ENCODE measurements around the gene ITGA3.
A peak's percentile ranks its signal among the peaks of the same experiment; 100 is the strongest.
"Not testable (repeated sequence)": the region's sequence is repeated elsewhere in the genome, so short reads cannot be mapped to it uniquely, and the experiment has no call there.

The ITGA3 gene

GRCh38 chr17:50061713-50062045 lies 5.8 kb downstream of the ITGA3 start:
- H3K4me3 ChIP-seq (ENCODE audit: extremely low read depth, insufficient read depth, low read length, poor library complexity, severe bottlenecking); H3K27ac ChIP-seq (ENCODE audit: low read depth, low read length, severe bottlenecking); H3K9me3 ChIP-seq (ENCODE audit: control insufficient read depth, low read length): not testable (repeated sequence)
- peaks cover 90% of the 10 kb centered on the region for H3K4me1 ChIP-seq (ENCODE audit: control insufficient read depth, insufficient read depth, low read length, poor library complexity, severe bottlenecking)
- H3K36me3 ChIP-seq (ENCODE audit: control insufficient read depth, insufficient read depth, low read length): peaks cover 18% of the 10 kb centered on the region
- 93 to 98% methylated on average over 7 to 10 of the region's 10 CpGs for WGBS, 2 experiments (ENCODE audit: insufficient coverage in 2 of 2)

- WGBS, 2 experiments (ENCODE audit: insufficient coverage in 2 of 2): 80 to 95% methylated on average over 6 to 8 of the region's 10 CpGs
- peaks cover 87% of the 10 kb centered on the region for H3K4me1 ChIP-seq (ENCODE audit: control insufficient read depth, insufficient read depth, low read length, poor library complexity, severe bottlenecking)
- peaks cover 22% of the 10 kb centered on the region for H3K36me3 ChIP-seq (ENCODE audit: control insufficient read depth, insufficient read depth, low read length)
- no peak overlapping the region for H3K4me3 ChIP-seq (ENCODE audit: extremely low read depth, insufficient read depth, low read length, poor library complexity, severe bottlenecking)
- no peak overlapping the region for H3K27ac ChIP-seq (ENCODE audit: low read depth, low read length, severe bottlenecking)
- no peaks in the 10 kb centered on the region for H3K9me3 ChIP-seq (ENCODE audit: control insufficient read depth, low read length)
Measured at GRCh38 chr17:50062293-50063243, 6.7 kb downstream of the ITGA3 start.

- H3K9me3 ChIP-seq (ENCODE audit: control insufficient read depth, low read length): no peaks in the 10 kb centered on the region
- peak overlapping the region; percentile 89 for H3K27ac ChIP-seq (ENCODE audit: low read depth, low read length, severe bottlenecking)
- H3K36me3 ChIP-seq (ENCODE audit: control insufficient read depth, insufficient read depth, low read length): peaks cover 31% of the 10 kb centered on the region
- H3K4me3 ChIP-seq (ENCODE audit: extremely low read depth, insufficient read depth, low read length, poor library complexity, severe bottlenecking): no peak overlapping the region
- WGBS, 2 experiments (ENCODE audit: insufficient coverage in 2 of 2): 93 to 96% methylated on average over 7 of the region's 8 CpGs
- H3K4me1 ChIP-seq (ENCODE audit: control insufficient read depth, insufficient read depth, low read length, poor library complexity, severe bottlenecking): peaks cover 76% of the 10 kb centered on the region
Measured at GRCh38 chr17:50063561-50064252, 7.8 kb downstream of the ITGA3 start.

- Histone ChIP-seq H3K4me1 (ENCODE audit: control insufficient read depth, insufficient read depth, low read length, poor library complexity, severe bottlenecking) (peaks cover 69% of the 10 kb centered on the region), H3K36me3 (ENCODE audit: control insufficient read depth, insufficient read depth, low read length) (peaks cover 31% of the 10 kb centered on the region), H3K9me3 (ENCODE audit: control insufficient read depth, low read length) (no peaks in the 10 kb centered on the region), H3K4me3 (ENCODE audit: extremely low read depth, insufficient read depth, low read length, poor library complexity, severe bottlenecking) (no peak overlapping the region), H3K27ac (ENCODE audit: low read depth, low read length, severe bottlenecking) (peak overlapping the region; percentile 89)
- 62 to 74% methylated on average over 8 to 10 of the region's 20 CpGs for WGBS, 2 experiments (ENCODE audit: insufficient coverage in 2 of 2)
Measured at GRCh38 chr17:50064253-50065001, 8.5 kb downstream of the ITGA3 start.

- Histone ChIP-seq H3K4me1 (ENCODE audit: control insufficient read depth, insufficient read depth, low read length, poor library complexity, severe bottlenecking) (peaks cover 62% of the 10 kb centered on the region), H3K36me3 (ENCODE audit: control insufficient read depth, insufficient read depth, low read length) (peaks cover 38% of the 10 kb centered on the region), H3K4me3 (ENCODE audit: extremely low read depth, insufficient read depth, low read length, poor library complexity, severe bottlenecking) (no peak overlapping the region), H3K27ac (ENCODE audit: low read depth, low read length, severe bottlenecking) (peak overlapping the region; percentile 89), H3K9me3 (ENCODE audit: control insufficient read depth, low read length) (no peaks in the 10 kb centered on the region)
- 86 to 88% methylated on average over 2 of the region's 3 CpGs for WGBS, 2 experiments (ENCODE audit: insufficient coverage in 2 of 2)
Measured at GRCh38 chr17:50065056-50065455, 9.1 kb downstream of the ITGA3 start.

- no peak overlapping the region for H3K4me3 ChIP-seq (ENCODE audit: extremely low read depth, insufficient read depth, low read length, poor library complexity, severe bottlenecking)
- peaks cover 46% of the 10 kb centered on the region for H3K36me3 ChIP-seq (ENCODE audit: control insufficient read depth, insufficient read depth, low read length)
- no peaks in the 10 kb centered on the region for H3K9me3 ChIP-seq (ENCODE audit: control insufficient read depth, low read length)
- 95 to 100% methylated on average over 2 of the region's 2 CpGs for WGBS, 2 experiments (ENCODE audit: insufficient coverage in 2 of 2)
- H3K4me1 ChIP-seq (ENCODE audit: control insufficient read depth, insufficient read depth, low read length, poor library complexity, severe bottlenecking): peaks cover 46% of the 10 kb centered on the region
- no peak overlapping the region for H3K27ac ChIP-seq (ENCODE audit: low read depth, low read length, severe bottlenecking)
Measured at GRCh38 chr17:50066995-50067394, 11.1 kb downstream of the ITGA3 start.

- Histone ChIP-seq H3K27ac (ENCODE audit: low read depth, low read length, severe bottlenecking) (no peak overlapping the region), H3K4me3 (ENCODE audit: extremely low read depth, insufficient read depth, low read length, poor library complexity, severe bottlenecking) (no peak overlapping the region), H3K36me3 (ENCODE audit: control insufficient read depth, insufficient read depth, low read length) (peaks cover 51% of the 10 kb centered on the region), H3K4me1 (ENCODE audit: control insufficient read depth, insufficient read depth, low read length, poor library complexity, severe bottlenecking) (peaks cover 36% of the 10 kb centered on the region), H3K9me3 (ENCODE audit: control insufficient read depth, low read length) (no peaks in the 10 kb centered on the region)
- WGBS, 2 experiments (ENCODE audit: insufficient coverage in 2 of 2): 94 to 98% methylated on average over 12 to 13 of the region's 13 CpGs
Measured at GRCh38 chr17:50067996-50068395, 12.1 kb downstream of the ITGA3 start.

GRCh38 chr17:50070908-50071680 lies 15.2 kb downstream of the ITGA3 start:
- H3K4me1 ChIP-seq (ENCODE audit: control insufficient read depth, insufficient read depth, low read length, poor library complexity, severe bottlenecking): peaks cover 8% of the 10 kb centered on the region
- H3K9me3 ChIP-seq (ENCODE audit: control insufficient read depth, low read length): no peaks in the 10 kb centered on the region
- WGBS, 2 experiments (ENCODE audit: insufficient coverage in 2 of 2): 96 to 98% methylated on average over 15 to 16 of the region's 16 CpGs
- H3K36me3 ChIP-seq (ENCODE audit: control insufficient read depth, insufficient read depth, low read length): peaks cover 80% of the 10 kb centered on the region
- no peak overlapping the region for H3K27ac ChIP-seq (ENCODE audit: low read depth, low read length, severe bottlenecking)
- H3K4me3 ChIP-seq (ENCODE audit: extremely low read depth, insufficient read depth, low read length, poor library complexity, severe bottlenecking): no peak overlapping the region

- 94 to 100% methylated on average over 2 of the region's 6 CpGs for WGBS, 2 experiments (ENCODE audit: insufficient coverage in 2 of 2)
- H3K9me3 ChIP-seq (ENCODE audit: control insufficient read depth, low read length): no peaks in the 10 kb centered on the region
- no peak overlapping the region for H3K4me3 ChIP-seq (ENCODE audit: extremely low read depth, insufficient read depth, low read length, poor library complexity, severe bottlenecking)
- H3K4me1 ChIP-seq (ENCODE audit: control insufficient read depth, insufficient read depth, low read length, poor library complexity, severe bottlenecking): peaks cover 2% of the 10 kb centered on the region
- no peak overlapping the region for H3K27ac ChIP-seq (ENCODE audit: low read depth, low read length, severe bottlenecking)
- peaks cover 80% of the 10 kb centered on the region for H3K36me3 ChIP-seq (ENCODE audit: control insufficient read depth, insufficient read depth, low read length)
Measured at GRCh38 chr17:50071692-50072091, 15.8 kb downstream of the ITGA3 start.

- Histone ChIP-seq H3K9me3 (ENCODE audit: control insufficient read depth, low read length) (no peaks in the 10 kb centered on the region), H3K27ac (ENCODE audit: low read depth, low read length, severe bottlenecking) (no peak overlapping the region), H3K36me3 (ENCODE audit: control insufficient read depth, insufficient read depth, low read length) (peaks cover 80% of the 10 kb centered on the region), H3K4me1 (ENCODE audit: control insufficient read depth, insufficient read depth, low read length, poor library complexity, severe bottlenecking) (no peaks in the 10 kb centered on the region), H3K4me3 (ENCODE audit: extremely low read depth, insufficient read depth, low read length, poor library complexity, severe bottlenecking) (no peak overlapping the region)
- 96 to 100% methylated on average over 3 of the region's 3 CpGs for WGBS, 2 experiments (ENCODE audit: insufficient coverage in 2 of 2)
Measured at GRCh38 chr17:50072130-50072529, 16.2 kb downstream of the ITGA3 start.

Measured in mesodermal cell (in vitro differentiated cells).